Measurements from ENCODE around the gene DPYD. TPM values are rescaled to one million over a fixed set of nuclear protein-coding genes. Genes with fewer than 3 reads are reported as not detected.

DPYD gene
- total RNA-seq, 1 donor: 81.9 TPM

GRCh38 chr1:97784661-97785060 lies 136.2 kb downstream of the DPYD start:
- H3K4me3 ChIP-seq (ENCODE audit: low read depth, low read length): no peak overlapping the region
- no peak for TF ChIP-seq CTCF (IDR thresholded peaks at IDR 0.05; ENCODE audit: insufficient read depth, low read length)
- DNase-seq (ENCODE audit: low read depth): no peak

- DNase-seq (ENCODE audit: low read depth): no peak
- no peak for TF ChIP-seq CTCF (IDR thresholded peaks at IDR 0.05; ENCODE audit: insufficient read depth, low read length)
- no peak overlapping the region for H3K4me3 ChIP-seq (ENCODE audit: low read depth, low read length)
Observed at GRCh38 chr1:97783751-97784150, 137.1 kb downstream of the DPYD start.

GRCh38 chr1:97781762-97782337 lies 139.0 kb downstream of the DPYD start:
- TF ChIP-seq CTCF (IDR thresholded peaks at IDR 0.05; ENCODE audit: insufficient read depth, low read length): no peak
- H3K4me3 ChIP-seq (ENCODE audit: low read depth, low read length): no peak overlapping the region
- no peak for DNase-seq (ENCODE audit: low read depth)

- DNase-seq (ENCODE audit: low read depth): no peak
- no peak for TF ChIP-seq CTCF (IDR thresholded peaks at IDR 0.05; ENCODE audit: insufficient read depth, low read length)
- H3K4me3 ChIP-seq (ENCODE audit: low read depth, low read length): no peak overlapping the region
Observed at GRCh38 chr1:97780884-97781283, 139.9 kb downstream of the DPYD start.

- TF ChIP-seq CTCF (IDR thresholded peaks at IDR 0.05; ENCODE audit: insufficient read depth, low read length): no peak
- DNase-seq (ENCODE audit: low read depth): peak; percentile 50
- no peak overlapping the region for H3K4me3 ChIP-seq (ENCODE audit: low read depth, low read length)
Observed at GRCh38 chr1:97778718-97779117, 142.1 kb downstream of the DPYD start.

- no peak for TF ChIP-seq CTCF (IDR thresholded peaks at IDR 0.05; ENCODE audit: insufficient read depth, low read length)
- H3K4me3 ChIP-seq (ENCODE audit: low read depth, low read length): no peak overlapping the region
- no peak for DNase-seq (ENCODE audit: low read depth)
Observed at GRCh38 chr1:97770376-97770775, 150.5 kb downstream of the DPYD start.

- DNase-seq (ENCODE audit: low read depth): peak; percentile 7
- no peak for TF ChIP-seq CTCF (IDR thresholded peaks at IDR 0.05; ENCODE audit: insufficient read depth, low read length)
- no peak overlapping the region for H3K4me3 ChIP-seq (ENCODE audit: low read depth, low read length)
Observed at GRCh38 chr1:97767381-97767780, 153.5 kb downstream of the DPYD start.
